ENCODE data around the gene GBX1. TPM values are rescaled to one million over a fixed set of nuclear protein-coding genes. Genes with fewer than 3 reads are reported as not detected.
A peak's percentile ranks its signal among the peaks of the same experiment; 100 is the strongest.

GBX1 gene
- polyA plus RNA-seq, 1 donor from 2014 or later: not detected

GRCh38 chr7:151141311-151141854, 26.1 kb downstream of the GBX1 start:
- no peaks in the 10 kb centered on the region for H3K9me2 ChIP-seq (ENCODE audit: insufficient read depth, low read length)
- H3K9me3 ChIP-seq (ENCODE audit: low read length): no peaks in the 10 kb centered on the region
- no peaks in the 10 kb centered on the region for H3F3A ChIP-seq (ENCODE audit: insufficient read depth, low read length, poor library complexity, severe bottlenecking)
- peaks cover 4% of the 10 kb centered on the region for H3K36me3 ChIP-seq (ENCODE audit: insufficient read depth, low read length)
- no peaks in the 10 kb centered on the region for H4K20me1 ChIP-seq (ENCODE audit: insufficient read depth)
- H2AFZ ChIP-seq (ENCODE audit: low read depth, low read length): no peak overlapping the region
- no peaks in the 10 kb centered on the region for H3K27me3 ChIP-seq (ENCODE audit: insufficient read depth, low read depth, low read length)
- no peaks in the 10 kb centered on the region for H3K79me2 ChIP-seq (replicated peaks; ENCODE audit: insufficient read depth, low read length)
- H3K27ac ChIP-seq (ENCODE audit: low read length): no peak overlapping the region
- H3K4me2 ChIP-seq (ENCODE audit: low read length): no peak overlapping the region
- peak overlapping the region; percentile 3 for H3K4me3 ChIP-seq (ENCODE audit: low read length)
- no peak overlapping the region for H3K9ac ChIP-seq (ENCODE audit: low read length)
- no peak for TF ChIP-seq EP300 (conservative IDR thresholded peaks at IDR 0.05; ENCODE audit: poor library complexity, severe bottlenecking)
- TF ChIP-seq MXI1 (conservative IDR thresholded peaks at IDR 0.05; ENCODE audit: poor library complexity, severe bottlenecking): no peak
- TF ChIP-seq SMC3 (conservative IDR thresholded peaks at IDR 0.05; ENCODE audit: poor library complexity): no peak
- TF ChIP-seq, protein P1, sequence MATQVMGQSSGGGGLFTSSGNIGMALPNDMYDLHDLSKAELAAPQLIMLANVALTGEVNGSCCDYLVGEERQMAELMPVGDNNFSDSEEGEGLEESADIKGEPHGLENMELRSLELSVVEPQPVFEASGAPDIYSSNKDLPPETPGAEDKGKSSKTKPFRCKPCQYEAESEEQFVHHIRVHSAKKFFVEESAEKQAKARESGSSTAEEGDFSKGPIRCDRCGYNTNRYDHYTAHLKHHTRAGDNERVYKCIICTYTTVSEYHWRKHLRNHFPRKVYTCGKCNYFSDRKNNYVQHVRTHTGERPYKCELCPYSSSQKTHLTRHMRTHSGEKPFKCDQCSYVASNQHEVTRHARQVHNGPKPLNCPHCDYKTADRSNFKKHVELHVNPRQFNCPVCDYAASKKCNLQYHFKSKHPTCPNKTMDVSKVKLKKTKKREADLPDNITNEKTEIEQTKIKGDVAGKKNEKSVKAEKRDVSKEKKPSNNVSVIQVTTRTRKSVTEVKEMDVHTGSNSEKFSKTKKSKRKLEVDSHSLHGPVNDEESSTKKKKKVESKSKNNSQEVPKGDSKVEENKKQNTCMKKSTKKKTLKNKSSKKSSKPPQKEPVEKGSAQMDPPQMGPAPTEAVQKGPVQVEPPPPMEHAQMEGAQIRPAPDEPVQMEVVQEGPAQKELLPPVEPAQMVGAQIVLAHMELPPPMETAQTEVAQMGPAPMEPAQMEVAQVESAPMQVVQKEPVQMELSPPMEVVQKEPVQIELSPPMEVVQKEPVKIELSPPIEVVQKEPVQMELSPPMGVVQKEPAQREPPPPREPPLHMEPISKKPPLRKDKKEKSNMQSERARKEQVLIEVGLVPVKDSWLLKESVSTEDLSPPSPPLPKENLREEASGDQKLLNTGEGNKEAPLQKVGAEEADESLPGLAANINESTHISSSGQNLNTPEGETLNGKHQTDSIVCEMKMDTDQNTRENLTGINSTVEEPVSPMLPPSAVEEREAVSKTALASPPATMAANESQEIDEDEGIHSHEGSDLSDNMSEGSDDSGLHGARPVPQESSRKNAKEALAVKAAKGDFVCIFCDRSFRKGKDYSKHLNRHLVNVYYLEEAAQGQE (IDR thresholded peaks at IDR 0.05; ENCODE audit: borderline replicate concordance): no peak
- TF ChIP-seq EZH2 (IDR thresholded peaks at IDR 0.05; ENCODE audit: borderline replicate concordance, insufficient read depth, low read length, poor library complexity, severe bottlenecking): no peak
- no peak for TF ChIP-seq RAD21 (conservative IDR thresholded peaks at IDR 0.05)
- no peak for TF ChIP-seq POLR2AphosphoS5 (IDR thresholded peaks at IDR 0.05)
- no peak for TF ChIP-seq TAF1 (IDR thresholded peaks at IDR 0.05; ENCODE audit: low read depth)
- no peak for TF ChIP-seq CTCF (IDR thresholded peaks at IDR 0.05; ENCODE audit: poor library complexity, severe bottlenecking)

- H2AFZ ChIP-seq (ENCODE audit: low read depth, low read length): no peak overlapping the region
- TF ChIP-seq EZH2 (IDR thresholded peaks at IDR 0.05; ENCODE audit: borderline replicate concordance, insufficient read depth, low read length, poor library complexity, severe bottlenecking): no peak
- TF ChIP-seq, protein P1 (IDR thresholded peaks at IDR 0.05; ENCODE audit: borderline replicate concordance): no peak
- TF ChIP-seq MXI1 (conservative IDR thresholded peaks at IDR 0.05; ENCODE audit: poor library complexity, severe bottlenecking): no peak
- no peak for TF ChIP-seq POLR2AphosphoS5 (IDR thresholded peaks at IDR 0.05)
- TF ChIP-seq RAD21 (conservative IDR thresholded peaks at IDR 0.05): no peak
- no peak for TF ChIP-seq SMC3 (conservative IDR thresholded peaks at IDR 0.05; ENCODE audit: poor library complexity)
- TF ChIP-seq TAF1 (IDR thresholded peaks at IDR 0.05; ENCODE audit: low read depth): no peak
- no peak for TF ChIP-seq EP300 (conservative IDR thresholded peaks at IDR 0.05; ENCODE audit: poor library complexity, severe bottlenecking)
- no peak for TF ChIP-seq CTCF (IDR thresholded peaks at IDR 0.05; ENCODE audit: poor library complexity, severe bottlenecking)
- no peaks in the 10 kb centered on the region for H3K79me2 ChIP-seq (replicated peaks; ENCODE audit: insufficient read depth, low read length)
- H3K4me3 ChIP-seq (ENCODE audit: low read length): no peak overlapping the region
- H3K4me2 ChIP-seq (ENCODE audit: low read length): no peak overlapping the region
- H3K27me3 ChIP-seq (ENCODE audit: insufficient read depth, low read depth, low read length): no peaks in the 10 kb centered on the region
- no peaks in the 10 kb centered on the region for H3K9me3 ChIP-seq (ENCODE audit: low read length)
- H3K36me3 ChIP-seq (ENCODE audit: insufficient read depth, low read length): peaks cover 4% of the 10 kb centered on the region
- no peaks in the 10 kb centered on the region for H3F3A ChIP-seq (ENCODE audit: insufficient read depth, low read length, poor library complexity, severe bottlenecking)
- no peaks in the 10 kb centered on the region for H3K9me2 ChIP-seq (ENCODE audit: insufficient read depth, low read length)
- no peaks in the 10 kb centered on the region for H4K20me1 ChIP-seq (ENCODE audit: insufficient read depth)
- H3K27ac ChIP-seq (ENCODE audit: low read length): no peak overlapping the region
- H3K9ac ChIP-seq (ENCODE audit: low read length): no peak overlapping the region
Observed at GRCh38 chr7:151140826-151141225, 26.7 kb downstream of the GBX1 start.

All from neural cell (in vitro differentiated cells).